HG02759 (cell line): ENCODE data around the gene EBF3.

Experiments used
- ATAC-seq: cut with Tn5 transposase; IDR thresholded peaks from one replicate; pipeline ENCODE4 v1.9.1; 2021; ENCODE audit warnings: mild to moderate bottlenecking, moderate library complexity; ENCODE audit not compliant: unreplicated experiment

Gene EBF3

GRCh38 chr10:129914153-129914855, 49.8 kb downstream of the EBF3 start:
- no peak for ATAC-seq

- no peak for ATAC-seq
These were observed 50.9 kb downstream of the EBF3 start for GRCh38 chr10:129912986-129913695.

GRCh38 chr10:129912166-129912917, 51.7 kb downstream of the EBF3 start:
- ATAC-seq: no peak

- no peak for ATAC-seq
These were observed 52.5 kb downstream of the EBF3 start for GRCh38 chr10:129911451-129912165.

DNA sequence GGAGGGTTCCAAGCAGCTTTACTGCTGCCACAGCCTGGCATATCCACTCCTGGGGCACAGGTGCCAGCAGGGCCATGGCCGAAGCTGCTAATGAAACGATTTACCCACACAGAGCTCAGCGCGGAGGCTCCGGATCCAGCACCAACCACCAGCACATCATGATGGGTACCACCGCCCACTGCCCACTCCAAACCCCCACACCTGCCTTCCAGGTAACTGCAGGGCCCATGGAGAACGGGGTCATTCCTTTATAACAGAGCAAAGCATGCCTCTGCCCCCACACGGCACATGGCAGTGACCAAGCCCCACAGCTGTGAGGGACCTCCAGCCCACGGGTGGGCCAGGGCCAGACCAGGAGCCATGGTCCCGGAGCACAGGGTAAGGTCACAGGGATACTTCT, 53.2 kb downstream of the EBF3 start:
- no peak for ATAC-seq

- no peak for ATAC-seq
These were observed 54.4 kb downstream of the EBF3 start for GRCh38 chr10:129909531-129910256.

DNA sequence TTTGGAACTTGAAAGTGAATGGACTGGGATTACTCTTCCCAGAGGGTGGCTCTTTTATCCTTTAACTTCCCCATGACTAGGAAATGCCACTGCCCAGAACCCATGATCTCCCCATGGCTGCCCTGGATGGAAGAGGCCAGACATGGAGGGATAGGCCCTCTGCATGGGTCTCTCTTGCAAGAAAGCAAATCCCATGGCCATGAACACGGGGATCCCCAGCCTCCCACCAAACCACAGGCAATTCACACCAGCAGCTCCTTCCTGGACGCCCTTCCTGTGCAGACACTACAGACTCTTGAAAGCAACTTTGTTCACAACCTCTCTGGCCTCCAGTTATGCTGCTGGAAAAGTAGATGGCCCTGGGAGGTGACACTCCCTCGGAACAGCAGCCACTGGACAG, 55.0 kb downstream of the EBF3 start:
- ATAC-seq: no peak

- ATAC-seq: no peak
These were observed 55.7 kb downstream of the EBF3 start for GRCh38 chr10:129908406-129908805.

GRCh38 chr10:129905553-129905952, 58.5 kb downstream of the EBF3 start:
- no peak for ATAC-seq

DNA sequence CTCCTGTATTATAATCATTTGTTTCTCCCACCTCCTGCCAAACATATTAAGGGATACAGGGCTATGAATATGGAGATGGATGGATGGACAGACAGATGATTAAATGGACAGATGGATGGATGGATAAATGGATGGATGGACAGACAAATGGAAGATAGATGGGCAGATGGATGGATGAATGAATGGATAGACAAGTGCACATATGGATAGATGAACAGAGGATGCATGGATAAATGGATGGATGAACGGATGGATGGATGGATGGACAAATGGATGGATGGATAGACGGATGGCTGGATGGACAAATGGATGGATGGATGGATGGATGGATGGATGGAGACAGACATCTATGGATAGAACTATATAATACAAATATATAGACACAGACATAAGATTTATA, 59.8 kb downstream of the EBF3 start:
- no peak for ATAC-seq

GRCh38 chr10:129901389-129902006, 62.6 kb downstream of the EBF3 start:
- ATAC-seq: no peak

DNA sequence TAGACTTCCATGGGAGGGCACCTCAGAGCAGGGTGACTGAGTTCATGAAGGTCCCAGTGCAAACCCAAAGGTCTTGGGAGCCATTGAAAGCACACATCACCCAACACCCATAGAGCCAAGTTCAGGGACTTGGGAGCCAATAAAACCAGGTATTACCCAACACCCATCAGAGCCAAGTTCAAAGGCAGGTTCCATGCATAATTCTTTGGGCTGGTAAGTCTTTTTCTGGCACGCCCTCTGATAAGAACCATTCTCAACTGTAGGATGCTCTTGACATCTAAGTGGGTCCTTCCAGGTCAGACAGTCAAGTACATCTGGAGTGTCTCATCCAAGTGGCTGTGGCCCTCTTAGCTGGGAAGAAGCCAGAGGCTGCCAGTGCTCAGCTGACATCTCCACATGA, 63.2 kb downstream of the EBF3 start:
- no peak for ATAC-seq

DNA sequence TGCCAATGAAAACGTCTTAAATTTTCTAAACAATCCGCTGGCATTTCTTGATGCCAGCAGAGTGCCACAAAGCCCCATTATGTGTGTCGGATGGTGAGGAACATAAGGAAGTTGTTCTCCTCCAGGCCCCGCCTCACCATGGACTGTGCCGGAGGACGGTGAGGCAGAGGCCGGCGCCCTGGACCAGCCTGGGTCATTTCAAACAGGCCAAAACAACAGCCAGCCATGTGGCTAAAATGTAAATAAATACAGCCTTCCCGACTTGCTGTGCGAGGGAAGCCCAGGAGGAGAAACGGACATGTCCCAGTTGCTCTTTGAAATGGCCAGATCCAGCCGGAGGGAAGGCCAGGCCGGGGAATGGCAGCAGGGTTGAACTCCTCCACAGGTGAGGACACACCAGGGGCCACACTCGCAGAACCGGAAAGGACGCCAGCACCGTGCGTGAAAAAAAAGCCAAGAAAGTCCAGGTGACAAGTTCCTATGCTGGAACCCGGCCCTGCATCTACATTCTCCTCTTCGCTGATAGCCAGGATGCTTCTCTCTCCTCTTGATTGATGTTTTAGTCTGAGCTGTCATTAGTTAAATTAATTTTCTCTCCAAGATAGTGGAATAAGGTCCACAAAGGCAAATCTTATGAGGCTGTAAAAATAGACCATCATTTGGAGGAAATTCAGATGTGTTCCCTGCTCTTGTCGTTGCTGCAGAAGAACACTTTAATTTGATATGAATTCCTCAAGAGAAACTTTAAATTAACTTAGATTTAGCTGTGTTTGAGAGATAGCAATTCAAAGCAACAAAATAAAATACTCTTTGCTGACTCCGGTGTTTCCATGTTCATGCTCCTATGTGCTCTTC, 64.6 kb downstream of the EBF3 start:
- no peak for ATAC-seq

- ATAC-seq: no peak
These were observed 65.3 kb downstream of the EBF3 start for GRCh38 chr10:129898706-129899268.

DNA sequence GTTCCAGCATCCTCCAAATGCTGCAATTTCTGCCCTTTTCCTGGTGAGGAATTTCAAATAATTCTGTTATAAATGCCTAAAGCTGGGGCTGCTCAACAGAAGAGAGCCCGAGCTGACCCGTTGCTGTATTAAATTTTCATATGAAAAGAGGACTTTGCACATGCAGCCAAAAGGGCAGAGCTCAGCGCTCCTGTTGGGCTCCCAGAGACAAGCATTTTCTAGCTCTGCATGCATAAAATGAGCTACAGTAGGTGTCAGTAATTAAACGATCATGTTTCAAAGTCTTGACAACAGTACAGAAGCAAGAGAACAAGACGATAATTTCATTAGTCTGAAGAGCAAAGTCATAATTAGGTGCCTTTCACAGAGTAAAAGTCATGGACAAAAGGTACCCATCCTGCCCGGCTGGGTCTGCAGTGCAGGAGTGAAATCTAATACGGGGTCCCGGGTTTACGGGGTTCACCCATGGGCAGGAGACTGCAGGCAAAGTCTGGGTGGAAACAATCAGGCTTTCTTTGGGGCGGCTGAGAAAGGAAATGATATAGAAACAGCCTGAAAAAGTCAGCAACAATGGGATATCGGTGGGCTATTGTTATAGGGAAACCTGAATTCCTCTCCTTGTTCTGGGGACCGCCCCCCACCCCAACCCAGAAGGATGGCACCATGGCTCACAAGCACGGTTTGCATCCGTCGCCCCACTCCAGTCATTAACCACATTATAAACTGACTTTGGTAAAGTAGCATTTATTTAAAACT, 66.0 kb downstream of the EBF3 start:
- ATAC-seq: no peak

DNA sequence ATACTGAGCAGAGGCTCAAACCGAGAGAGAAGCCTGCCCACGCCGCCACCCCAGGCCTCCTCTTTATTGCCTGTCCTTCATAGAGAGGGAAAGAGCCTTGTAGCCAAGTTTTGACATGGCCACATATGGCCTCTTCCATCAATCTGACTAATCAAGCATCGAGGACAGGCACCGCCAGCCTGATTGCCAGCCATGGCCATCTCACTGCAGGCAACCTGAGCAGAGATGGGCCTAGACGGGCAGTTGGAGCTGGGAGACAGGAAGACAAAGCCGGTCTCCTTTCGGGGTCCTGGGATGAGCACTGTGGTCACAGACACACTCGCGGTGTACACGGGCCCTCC, 67.2 kb downstream of the EBF3 start:
- no peak for ATAC-seq

GRCh38 chr10:129896136-129896859, 67.8 kb downstream of the EBF3 start:
- ATAC-seq: no peak

DNA sequence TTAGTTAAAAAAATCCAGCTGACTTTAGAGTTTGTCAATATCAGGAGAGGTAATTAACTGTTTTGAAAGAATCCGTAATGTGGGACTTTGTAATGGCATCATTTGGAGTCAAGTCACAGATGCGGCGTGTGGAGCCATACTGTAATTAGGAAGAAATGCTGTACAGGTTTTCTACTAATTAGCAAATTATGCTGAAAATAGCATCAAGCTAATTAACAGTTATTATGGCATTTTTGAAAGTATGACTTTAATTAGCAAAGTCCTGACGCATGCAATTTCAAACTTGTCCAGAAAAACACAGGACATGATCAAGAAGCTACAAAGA, 68.3 kb downstream of the EBF3 start:
- no peak for ATAC-seq
